ENCODE measurements around the gene GRIA3.
A peak's percentile ranks its signal among the peaks of the same experiment; 100 is the strongest.

GRIA3 gene

DNA sequence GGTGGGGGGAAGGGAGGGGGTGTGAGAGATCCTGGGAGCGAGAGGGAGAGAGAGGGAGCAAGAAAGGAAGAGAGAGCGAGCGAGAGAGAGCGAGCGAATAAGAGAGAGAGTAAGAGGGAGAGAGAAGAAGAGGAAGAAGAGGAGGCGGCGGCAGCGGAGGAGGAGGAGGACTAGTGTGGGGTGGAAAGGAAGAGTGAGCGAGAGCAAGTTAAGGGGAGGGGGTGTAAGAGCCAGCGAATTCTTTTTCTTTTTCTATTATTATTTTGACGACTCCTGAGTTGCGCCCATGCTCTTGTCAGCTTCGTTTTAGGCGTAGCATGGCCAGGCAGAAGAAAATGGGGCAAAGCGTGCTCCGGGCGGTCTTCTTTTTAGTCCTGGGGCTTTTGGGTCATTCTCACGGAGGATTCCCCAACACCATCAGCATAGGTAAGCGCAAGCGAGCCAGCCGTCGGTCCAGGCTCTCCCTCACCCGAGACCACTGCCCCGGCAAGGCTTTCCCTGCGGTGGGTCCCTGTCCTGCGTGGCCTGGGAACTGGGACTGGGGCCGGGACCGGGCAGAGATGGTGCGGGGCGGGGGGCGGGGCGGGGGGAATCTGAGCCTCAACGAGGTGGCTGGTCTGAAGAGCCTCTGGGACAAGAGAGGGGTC is at the start of gene GRIA3:
GRIA3 (plus strand) TSS at position 60 of the 647 bp plus-strand sequence; CDS start at position 318, 258 bp downstream.
- no peak within 1 kb of the TSS for H3K27ac Mint-ChIP-seq

DNA sequence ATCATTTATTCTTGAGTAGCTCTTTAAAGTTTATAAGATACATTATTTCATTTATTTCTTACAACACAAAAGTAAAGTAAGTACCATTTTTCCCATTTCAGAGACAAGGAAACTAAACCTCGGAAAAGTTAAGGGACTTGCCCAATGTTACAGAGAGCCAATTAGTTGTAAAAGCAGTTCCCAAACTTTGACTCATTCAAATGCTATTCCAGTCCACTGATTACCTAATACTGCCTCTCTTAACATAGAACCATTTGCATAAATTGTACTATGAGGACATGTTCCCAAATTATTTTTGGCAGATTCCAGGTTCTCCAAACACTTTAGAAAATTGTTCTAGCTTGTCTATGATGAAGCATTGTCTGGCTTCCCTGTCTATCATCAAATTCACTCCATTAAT is 45.6 kb upstream of the GRIA3 start:
- Mint-ChIP-seq H3K4me1 (no peaks in the 10 kb centered on the region), H3K9me3 (no peaks in the 10 kb centered on the region), H3K27ac (no peak overlapping the region), H3K36me3 (no peaks in the 10 kb centered on the region), H3K4me3 (no peak overlapping the region), H3K27me3 (no peaks in the 10 kb centered on the region)
- ATAC-seq = no peak

More for the DNA sequence above, at the start of gene GRIA3:
- peak within 1 kb of the TSS; percentile 71 for H3K4me3 Mint-ChIP-seq
- peaks cover 13% of the 10 kb centered on the region for H3K4me1 Mint-ChIP-seq
- no peak for ATAC-seq
- no peaks in the 10 kb centered on the region for H3K36me3 Mint-ChIP-seq
- no peaks in the 10 kb centered on the region for H3K9me3 Mint-ChIP-seq
- H3K27me3 Mint-ChIP-seq = peaks cover 38% of the 10 kb centered on the region

DNA sequence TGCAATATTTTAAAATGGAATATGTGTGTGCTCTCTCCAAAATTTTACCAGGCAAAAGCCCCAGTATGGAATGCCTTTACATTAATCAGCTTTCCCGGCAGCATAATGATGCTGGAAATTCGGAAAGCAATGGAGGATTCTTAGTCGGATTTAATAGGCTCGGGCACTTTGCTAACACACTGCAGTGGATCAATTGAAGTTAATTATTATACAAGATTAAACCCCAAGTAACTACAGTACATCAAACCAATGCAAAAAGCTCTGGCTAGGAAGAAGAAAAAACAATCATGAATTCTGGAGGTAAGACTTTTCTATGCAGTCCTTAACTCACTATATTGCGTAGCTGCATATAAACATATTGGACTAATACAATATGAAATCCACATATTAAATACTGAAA is 43.6 kb upstream of the GRIA3 start:
- ATAC-seq = no peak
- no peaks in the 10 kb centered on the region for H3K9me3 Mint-ChIP-seq
- H3K4me1 Mint-ChIP-seq = no peaks in the 10 kb centered on the region
- H3K4me3 Mint-ChIP-seq = no peak overlapping the region
- H3K36me3 Mint-ChIP-seq = no peaks in the 10 kb centered on the region
- no peaks in the 10 kb centered on the region for H3K27me3 Mint-ChIP-seq
- H3K27ac Mint-ChIP-seq = no peak overlapping the region

DNA sequence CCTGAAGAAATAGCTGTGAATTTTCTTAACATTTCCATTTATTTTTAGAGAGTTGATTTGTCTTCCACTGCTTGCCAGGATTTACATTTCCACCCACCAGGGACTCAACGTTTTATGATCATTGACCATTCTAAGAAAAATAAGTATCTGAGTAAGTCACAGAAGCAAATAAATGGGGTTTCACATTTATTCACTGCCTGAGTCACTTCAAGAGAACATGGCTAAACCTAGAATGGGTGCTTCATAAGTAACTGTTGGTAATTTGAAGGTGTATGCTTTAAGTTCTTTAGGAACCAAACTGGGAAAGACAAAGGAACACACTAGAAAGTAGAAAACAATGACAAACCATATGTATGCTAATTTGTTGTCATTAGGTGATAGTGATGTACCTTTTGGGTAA is 43.2 kb upstream of the GRIA3 start:
- Mint-ChIP-seq H3K27ac (no peak overlapping the region), H3K4me3 (no peak overlapping the region), H3K27me3 (no peaks in the 10 kb centered on the region), H3K36me3 (no peaks in the 10 kb centered on the region), H3K9me3 (no peaks in the 10 kb centered on the region), H3K4me1 (no peaks in the 10 kb centered on the region)
- no peak for ATAC-seq

DNA sequence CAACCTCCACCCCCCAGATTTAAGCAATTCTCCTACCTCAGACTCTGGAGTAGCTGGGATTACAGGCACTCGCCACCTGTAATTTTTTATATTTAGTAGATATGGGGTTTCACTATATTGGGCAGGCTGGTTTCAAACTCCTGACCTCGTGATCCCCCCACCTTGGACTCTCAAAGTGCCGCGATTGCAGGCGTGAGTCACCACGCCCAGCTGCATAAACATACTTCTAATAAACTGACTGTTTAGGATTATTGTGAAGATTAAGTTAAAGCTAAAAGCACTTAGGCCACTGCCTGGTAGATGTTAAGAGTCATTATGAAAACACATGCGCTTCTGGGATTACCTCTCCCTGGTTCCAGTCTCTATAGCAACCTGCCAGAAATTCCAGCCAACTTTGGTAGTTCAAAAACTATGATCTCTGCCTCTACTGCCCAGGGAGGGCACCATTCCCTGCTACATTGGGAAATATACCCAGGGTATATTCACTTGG is 30.2 kb upstream of the GRIA3 start:
- no peaks in the 10 kb centered on the region for H3K36me3 Mint-ChIP-seq
- H3K4me1 Mint-ChIP-seq = no peaks in the 10 kb centered on the region
- no peak for ATAC-seq
- H3K27me3 Mint-ChIP-seq = no peaks in the 10 kb centered on the region
- no peak overlapping the region for H3K27ac Mint-ChIP-seq
- no peaks in the 10 kb centered on the region for H3K9me3 Mint-ChIP-seq
- H3K4me3 Mint-ChIP-seq = no peak overlapping the region

DNA sequence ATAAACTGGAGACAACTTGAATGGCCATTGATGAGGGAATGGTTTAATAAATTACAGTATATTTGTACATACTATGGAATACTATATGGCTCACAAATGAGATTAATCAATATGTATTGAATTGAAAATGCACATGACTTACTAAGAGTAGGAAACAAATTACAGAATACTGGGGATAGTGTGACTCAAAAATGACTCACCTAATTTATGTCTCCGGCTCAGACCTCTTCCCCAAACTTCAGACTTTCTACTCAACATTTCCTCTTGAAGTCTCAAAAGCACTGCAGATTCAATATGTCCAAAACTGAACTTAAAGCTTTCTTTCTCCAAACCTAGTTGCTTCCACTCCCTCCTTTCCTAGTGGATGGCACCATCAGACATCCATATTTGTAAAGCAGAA is 28.8 kb upstream of the GRIA3 start:
- H3K27me3 Mint-ChIP-seq = no peaks in the 10 kb centered on the region
- no peaks in the 10 kb centered on the region for H3K36me3 Mint-ChIP-seq
- H3K4me1 Mint-ChIP-seq = no peaks in the 10 kb centered on the region
- no peak overlapping the region for H3K27ac Mint-ChIP-seq
- H3K9me3 Mint-ChIP-seq = peaks cover 3% of the 10 kb centered on the region
- no peak for ATAC-seq
- H3K4me3 Mint-ChIP-seq = no peak overlapping the region

DNA sequence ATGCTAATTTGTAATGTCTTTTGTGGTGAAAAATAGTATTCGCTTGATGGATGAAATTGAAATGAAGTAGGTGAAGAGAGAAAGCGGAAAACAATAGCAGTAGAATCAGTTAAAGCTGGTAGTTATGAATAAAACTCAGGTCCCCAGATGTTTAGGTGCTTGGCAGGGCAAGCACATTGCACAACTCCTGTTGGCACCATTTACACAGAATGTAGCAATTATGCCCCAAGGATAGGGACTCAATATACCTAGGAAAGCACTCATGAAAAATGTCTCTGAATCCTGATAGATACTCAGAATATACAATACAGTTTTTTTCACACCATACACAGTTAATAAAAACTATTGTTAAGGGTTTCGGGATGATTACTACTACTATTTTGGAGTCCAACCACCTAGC is 26.5 kb upstream of the GRIA3 start:
- Mint-ChIP-seq H3K4me1 (no peaks in the 10 kb centered on the region), H3K36me3 (no peaks in the 10 kb centered on the region), H3K4me3 (no peak overlapping the region), H3K27me3 (no peaks in the 10 kb centered on the region), H3K9me3 (peaks cover 5% of the 10 kb centered on the region), H3K27ac (no peak overlapping the region)
- no peak for ATAC-seq

DNA sequence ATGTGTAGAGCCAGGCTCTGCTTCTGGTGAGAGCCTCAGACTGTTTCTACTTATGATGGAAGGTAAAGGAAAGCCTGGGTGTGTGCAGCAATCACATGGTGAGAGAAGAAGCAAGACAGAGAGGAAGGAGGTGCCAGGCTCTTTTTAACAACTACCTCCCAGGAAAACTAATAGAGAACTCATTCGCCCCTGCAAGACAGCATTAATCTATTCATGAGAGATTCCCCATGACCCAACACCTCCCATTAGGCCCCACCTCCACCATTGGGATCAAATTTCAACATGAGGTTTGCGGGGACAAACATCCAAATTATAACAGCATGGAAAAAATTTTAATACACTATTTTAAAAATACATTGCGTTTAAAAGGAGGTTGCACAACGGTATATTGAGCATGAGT is 24.7 kb upstream of the GRIA3 start:
- Mint-ChIP-seq H3K36me3 (no peaks in the 10 kb centered on the region), H3K9me3 (peaks cover 5% of the 10 kb centered on the region), H3K27me3 (no peaks in the 10 kb centered on the region), H3K4me1 (no peaks in the 10 kb centered on the region), H3K4me3 (no peak overlapping the region), H3K27ac (no peak overlapping the region)
- ATAC-seq = no peak

DNA sequence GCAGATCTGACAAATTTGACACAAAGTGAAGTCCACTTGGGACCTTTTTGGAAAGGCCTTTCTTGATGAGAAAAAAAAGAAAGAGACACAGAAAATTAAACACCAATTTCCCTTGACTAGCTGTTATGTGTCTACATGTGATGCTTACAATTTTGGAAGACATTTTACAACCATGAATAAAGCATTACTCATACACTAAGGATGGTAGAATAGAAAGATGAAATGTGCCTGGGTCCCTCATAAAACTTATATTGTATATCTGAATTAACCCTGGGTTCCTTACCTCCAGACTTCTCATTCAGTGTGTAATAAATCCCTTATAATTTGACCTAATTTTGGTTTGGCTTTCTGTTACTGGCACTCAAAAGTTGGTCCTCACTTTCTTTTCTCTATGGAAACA is 16.5 kb upstream of the GRIA3 start:
- no peak for ATAC-seq
- Mint-ChIP-seq H3K4me3 (no peak overlapping the region), H3K36me3 (no peaks in the 10 kb centered on the region), H3K27ac (no peak overlapping the region), H3K9me3 (no peaks in the 10 kb centered on the region), H3K27me3 (no peaks in the 10 kb centered on the region), H3K4me1 (no peaks in the 10 kb centered on the region)

DNA sequence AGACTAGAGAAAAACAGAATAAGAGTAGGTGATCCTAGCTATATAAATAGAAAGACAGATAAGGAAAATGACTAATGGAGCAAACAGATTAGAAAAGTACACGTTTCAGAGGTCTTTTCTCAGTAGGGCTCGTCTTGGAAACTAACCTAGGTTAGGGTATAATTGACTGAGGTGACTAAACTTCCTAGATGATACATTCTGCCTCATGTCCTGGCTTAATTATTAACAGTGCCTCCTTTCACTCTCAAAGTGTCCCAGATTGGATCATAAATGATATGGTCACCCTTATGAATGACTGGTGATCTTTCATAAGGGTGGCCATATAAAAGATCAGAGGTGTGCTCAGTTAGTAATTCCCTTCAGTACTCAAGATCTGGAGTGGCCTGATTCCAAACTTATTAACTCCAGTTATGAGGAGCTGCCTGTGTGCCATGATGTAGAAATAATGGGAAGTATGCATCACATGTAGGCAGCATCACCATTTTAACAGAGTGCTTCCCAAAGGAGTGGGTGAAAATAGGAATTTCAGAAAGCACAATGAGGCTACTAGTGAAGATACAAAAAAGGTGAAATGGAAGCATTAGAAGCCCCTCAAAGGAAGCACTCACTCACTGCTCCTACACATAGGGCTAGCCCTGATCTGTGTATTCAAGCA is 14.7 kb upstream of the GRIA3 start:
- no peak for ATAC-seq
- H3K36me3 Mint-ChIP-seq = no peaks in the 10 kb centered on the region
- H3K4me3 Mint-ChIP-seq = no peak overlapping the region
- H3K27ac Mint-ChIP-seq = no peak overlapping the region
- no peaks in the 10 kb centered on the region for H3K27me3 Mint-ChIP-seq
- no peaks in the 10 kb centered on the region for H3K4me1 Mint-ChIP-seq
- no peaks in the 10 kb centered on the region for H3K9me3 Mint-ChIP-seq

DNA sequence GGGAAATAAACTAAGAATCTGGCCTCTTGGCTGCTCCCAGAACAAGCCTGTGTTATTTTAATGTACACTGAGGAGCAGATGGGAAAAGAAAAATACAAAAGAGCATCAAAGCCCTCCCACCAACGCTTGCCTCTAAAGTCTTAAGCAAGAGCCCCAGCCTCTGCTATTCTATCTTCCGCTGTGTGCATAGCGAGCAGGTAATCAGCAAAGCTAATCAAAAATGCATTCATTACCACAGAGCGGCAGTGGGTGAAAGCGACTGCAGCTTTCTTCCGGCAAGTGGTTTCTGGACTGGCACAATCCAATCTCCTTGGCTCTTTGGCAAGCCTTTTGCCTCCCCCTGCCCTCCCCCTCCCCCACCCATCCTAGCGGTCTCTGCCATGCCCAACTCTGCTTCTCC is 13.5 kb upstream of the GRIA3 start:
- ATAC-seq = no peak
- no peaks in the 10 kb centered on the region for H3K36me3 Mint-ChIP-seq
- H3K4me3 Mint-ChIP-seq = no peak overlapping the region
- H3K27me3 Mint-ChIP-seq = no peaks in the 10 kb centered on the region
- no peak overlapping the region for H3K27ac Mint-ChIP-seq
- H3K9me3 Mint-ChIP-seq = no peaks in the 10 kb centered on the region
- no peaks in the 10 kb centered on the region for H3K4me1 Mint-ChIP-seq

DNA sequence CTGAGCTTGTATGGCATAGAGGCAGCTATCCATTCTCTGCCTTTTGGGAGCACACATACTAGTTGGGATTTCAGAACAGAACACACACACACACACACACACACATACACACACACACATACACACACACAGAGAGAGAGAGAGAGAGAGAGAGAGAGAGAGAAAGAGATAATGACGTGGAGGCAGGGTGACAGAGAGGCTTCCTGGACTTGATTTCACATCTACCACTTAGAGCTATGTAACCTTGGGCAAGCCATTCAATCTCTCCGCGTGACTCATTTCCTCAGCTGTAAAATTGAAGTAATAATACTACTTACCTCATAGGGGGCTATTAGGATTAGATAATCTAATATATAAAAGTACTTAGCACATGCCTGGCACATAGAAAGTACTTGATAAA is 12.3 kb upstream of the GRIA3 start:
- Mint-ChIP-seq H3K36me3 (no peaks in the 10 kb centered on the region), H3K27ac (no peak overlapping the region), H3K27me3 (no peaks in the 10 kb centered on the region), H3K4me3 (no peak overlapping the region), H3K4me1 (no peaks in the 10 kb centered on the region), H3K9me3 (no peaks in the 10 kb centered on the region)
- no peak for ATAC-seq

DNA sequence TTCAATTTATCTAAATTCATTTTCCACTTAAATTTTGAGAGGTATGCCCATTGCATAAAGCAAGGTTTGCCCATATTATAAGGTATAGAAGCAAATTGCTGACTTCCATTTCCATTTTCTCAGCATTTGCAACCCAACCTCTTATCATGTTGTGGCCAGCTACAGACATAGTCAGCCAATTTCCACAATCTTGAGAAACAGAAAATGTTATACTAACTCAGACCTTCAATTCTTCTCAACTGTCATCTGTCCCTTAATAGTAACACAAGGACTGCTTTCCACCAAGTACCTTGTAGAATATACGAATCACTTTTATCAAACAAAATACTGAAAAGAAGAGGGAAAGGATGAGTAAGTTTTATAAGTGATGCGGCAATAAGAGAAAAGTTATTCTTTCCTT is 11.2 kb upstream of the GRIA3 start:
- Mint-ChIP-seq H3K27ac (no peak overlapping the region), H3K36me3 (no peaks in the 10 kb centered on the region), H3K9me3 (no peaks in the 10 kb centered on the region), H3K4me1 (no peaks in the 10 kb centered on the region), H3K4me3 (no peak overlapping the region), H3K27me3 (no peaks in the 10 kb centered on the region)
- ATAC-seq = no peak

DNA sequence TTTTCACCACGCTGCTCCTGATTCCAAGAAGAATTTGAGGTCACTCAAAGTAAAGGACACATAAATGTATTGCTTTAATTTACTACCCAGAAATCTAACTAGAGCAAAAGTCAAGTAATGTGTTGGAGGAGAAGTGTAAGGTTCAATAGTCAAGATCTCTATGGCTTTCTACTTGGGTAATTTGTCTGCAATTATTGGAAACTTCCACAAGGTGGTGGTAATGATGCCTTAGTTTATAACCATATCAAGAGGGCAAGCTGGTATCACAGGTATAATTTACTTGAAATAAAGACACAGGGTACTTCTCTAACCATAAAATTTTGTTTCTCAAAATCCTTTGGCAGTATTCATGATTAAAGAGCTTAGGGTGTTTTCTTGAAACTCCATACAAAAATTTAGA is 10.2 kb upstream of the GRIA3 start:
- H3K27ac Mint-ChIP-seq = no peak overlapping the region
- no peak overlapping the region for H3K4me3 Mint-ChIP-seq
- H3K4me1 Mint-ChIP-seq = no peaks in the 10 kb centered on the region

DNA sequence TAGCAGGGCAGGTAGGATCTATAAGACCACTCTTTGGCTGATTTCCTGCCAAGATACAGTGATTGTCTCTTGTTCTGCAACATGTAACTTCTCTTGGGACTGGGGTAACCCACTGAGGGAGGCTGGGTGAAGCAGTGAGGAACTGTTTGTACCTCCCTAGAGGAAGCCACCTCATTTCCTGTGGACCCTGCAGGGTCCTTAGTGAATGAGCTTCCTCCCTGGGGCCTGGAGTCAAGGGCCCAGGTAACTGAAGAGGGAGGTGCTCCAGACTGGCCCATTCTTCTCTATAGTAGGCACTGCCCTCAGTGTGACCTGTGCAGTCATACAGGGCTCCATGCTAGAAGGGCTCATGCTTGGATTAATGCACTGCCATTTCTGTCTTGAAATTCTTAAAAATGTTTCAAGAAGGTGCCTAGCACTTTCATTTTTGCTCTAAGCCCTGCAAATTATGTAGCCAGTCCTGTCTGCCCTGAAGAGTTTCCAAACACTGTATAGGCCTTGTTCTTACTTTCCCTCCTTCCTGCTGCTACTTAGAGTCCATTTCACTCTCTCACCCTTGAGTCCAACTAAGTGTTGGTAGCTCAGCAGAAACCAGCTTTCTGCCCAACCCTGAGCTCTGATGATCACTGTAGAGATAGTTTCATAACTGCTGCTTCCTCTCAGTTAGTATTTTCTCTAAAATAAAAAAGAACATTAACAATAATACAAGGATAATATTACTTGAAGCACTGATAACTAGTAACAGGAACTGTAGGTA is 8.5 kb upstream of the GRIA3 start:
- no peak overlapping the region for H3K4me3 Mint-ChIP-seq

More for the DNA sequence above, 10.2 kb upstream of the GRIA3 start:
- no peak for ATAC-seq
- Mint-ChIP-seq H3K36me3 (no peaks in the 10 kb centered on the region), H3K27me3 (no peaks in the 10 kb centered on the region), H3K9me3 (no peaks in the 10 kb centered on the region)

More for the DNA sequence above, 8.5 kb upstream of the GRIA3 start:
- Mint-ChIP-seq H3K27ac (no peak overlapping the region), H3K9me3 (no peaks in the 10 kb centered on the region), H3K27me3 (no peaks in the 10 kb centered on the region), H3K36me3 (no peaks in the 10 kb centered on the region), H3K4me1 (no peaks in the 10 kb centered on the region)
- no peak for ATAC-seq
